Fibroblast of lung (primary cell): Measurements from ENCODE around the gene CACNA1S. TPM values are rescaled to one million over a fixed set of nuclear protein-coding genes. Genes with fewer than 3 reads are reported as not detected.

ENCODE experiments used
- DNase-seq, 2 donors: peaks; one replicate each; pipeline versions ENCODE4 v3.0.0 to v3.0.0-alpha.2; 2010; ENCODE audit warnings: low read depth in 2 of 2
- H2AFZ ChIP-seq: 2 replicates; pipeline ENCODE4 v1.5.1; 2012; ENCODE audit warnings: low read length, control low read depth, inconsistent platforms
- H3K27ac ChIP-seq: 2 replicates; pipeline ENCODE4 v1.5.1; 2011; ENCODE audit warnings: low read length, control low read depth; ENCODE audit not compliant: insufficient read depth
- H3K27me3 ChIP-seq: 2 replicates; pipeline ENCODE4 v1.5.1; 2011; ENCODE audit warnings: mild to moderate bottlenecking, low read length; ENCODE audit not compliant: control insufficient read depth, insufficient read depth
- H3K36me3 ChIP-seq: 2 replicates; pipeline ENCODE4 v1.5.1; 2011; ENCODE audit warnings: low read length; ENCODE audit not compliant: control insufficient read depth, insufficient read depth
- H3K4me1 ChIP-seq: 2 replicates; pipeline ENCODE4 v1.5.1; 2011; ENCODE audit warnings: low read length; ENCODE audit not compliant: control insufficient read depth, insufficient read depth; ENCODE audit errors: extremely low read depth
- H3K4me2 ChIP-seq: 2 replicates; pipeline ENCODE4 v1.5.1; 2011; ENCODE audit warnings: low read length, control low read depth; ENCODE audit not compliant: insufficient read depth; ENCODE audit errors: extremely low read depth
- H3K4me3 ChIP-seq, 4 experiments: fragments of 200-600 bp in 1 of 4; sonication (generic) in 1 of 4; replicated peaks in 1 of 4; 2 replicates each; pipeline ENCODE4 v1.5.1; 2011 to 2016; ENCODE audit warnings: low read length in 4 of 4, low read depth in 3 of 4, mild to moderate bottlenecking in 3 of 4, control low read depth in 2 of 4, inconsistent platforms in 1 of 4, mixed read lengths in 1 of 4; ENCODE audit not compliant: insufficient read depth in 1 of 4; ENCODE audit errors: control extremely low read depth in 1 of 4
- H3K79me2 ChIP-seq: 2 replicates; pipeline ENCODE4 v1.5.1; 2012; ENCODE audit warnings: mild to moderate bottlenecking, low read length, inconsistent platforms; ENCODE audit not compliant: control insufficient read depth, insufficient read depth
- H3K9ac ChIP-seq: 2 replicates; pipeline ENCODE4 v1.5.1; 2011; ENCODE audit warnings: mild to moderate bottlenecking, low read length, control low read depth; ENCODE audit not compliant: insufficient read depth
- H3K9me3 ChIP-seq: 2 replicates; pipeline ENCODE4 v1.5.1; 2012; ENCODE audit warnings: low read depth, low read length; ENCODE audit not compliant: control insufficient read depth, insufficient read depth
- H4K20me1 ChIP-seq: 2 replicates; pipeline ENCODE4 v1.5.1; 2011; ENCODE audit warnings: low read length; ENCODE audit not compliant: control insufficient read depth, insufficient read depth; ENCODE audit errors: extremely low read depth
- EZH2 ChIP-seq: IDR thresholded peaks from 2 replicates; pipeline ENCODE4 v1.5.1; 2012; ENCODE audit warnings: low read length, control low read depth, mild to moderate bottlenecking; ENCODE audit errors: missing control alignments
- polyA plus RNA-seq, 2 donors: library from polyadenylated mRNA; depleted of rRNA in 1 of 2; stranded (reverse) in 1 of 2; unstranded in 1 of 2; fragments of >200 nt; gene quantifications; 2 replicates each; pipeline ENCODE4 v1.2.1, GENCODE V29; 2011 to 2012; ENCODE audit warnings: missing spikeins in 1 of 2
- total RNA-seq: library from RNA; depleted of rRNA; stranded (reverse); fragments of >200 nt; gene quantifications from 2 replicates; pipeline ENCODE4 v1.2.1, GENCODE V29; 2014
- TF ChIP-seq, protein P1 (sequence below), 2 donors: IDR thresholded peaks in 1 of 2; conservative IDR thresholded peaks in 1 of 2; 1 replicate in 1 of 2; 2 replicates in 1 of 2; pipeline ENCODE4 v1.5.1; 2011 to 2012; ENCODE audit warnings: low read length in 2 of 2, control low read depth in 1 of 2, inconsistent platforms in 1 of 2, low read depth in 1 of 2, mild to moderate bottlenecking in 1 of 2

The CACNA1S gene
- total and polyA plus RNA-seq, 2 donors (not counting 1 experiment from before 2014, with no cell fraction given), result not detected

GRCh38 chr1:201069636-201070035 lies 42.6 kb downstream of the CACNA1S start:
- Histone ChIP-seq H4K20me1 (no peaks in the 10 kb centered on the region), H3K4me2 (no peak overlapping the region), H3K79me2 (no peaks in the 10 kb centered on the region)

GRCh38 chr1:201068976-201069375 lies 43.2 kb downstream of the CACNA1S start:
- Histone ChIP-seq H3K4me1 (no peaks in the 10 kb centered on the region), H3K4me3 (no peak overlapping the region), H3K79me2 (no peaks in the 10 kb centered on the region), H3K27me3 (peaks cover 17% of the 10 kb centered on the region), H3K9ac (no peak overlapping the region), H3K36me3 (no peaks in the 10 kb centered on the region), H3K9me3 (no peaks in the 10 kb centered on the region), H3K4me2 (no peak overlapping the region), H3K27ac (no peak overlapping the region), H2AFZ (no peak overlapping the region), H4K20me1 (no peaks in the 10 kb centered on the region)
- no peak for DNase-seq
- TF ChIP-seq EZH2, result no peak
- TF ChIP-seq, protein P1, sequence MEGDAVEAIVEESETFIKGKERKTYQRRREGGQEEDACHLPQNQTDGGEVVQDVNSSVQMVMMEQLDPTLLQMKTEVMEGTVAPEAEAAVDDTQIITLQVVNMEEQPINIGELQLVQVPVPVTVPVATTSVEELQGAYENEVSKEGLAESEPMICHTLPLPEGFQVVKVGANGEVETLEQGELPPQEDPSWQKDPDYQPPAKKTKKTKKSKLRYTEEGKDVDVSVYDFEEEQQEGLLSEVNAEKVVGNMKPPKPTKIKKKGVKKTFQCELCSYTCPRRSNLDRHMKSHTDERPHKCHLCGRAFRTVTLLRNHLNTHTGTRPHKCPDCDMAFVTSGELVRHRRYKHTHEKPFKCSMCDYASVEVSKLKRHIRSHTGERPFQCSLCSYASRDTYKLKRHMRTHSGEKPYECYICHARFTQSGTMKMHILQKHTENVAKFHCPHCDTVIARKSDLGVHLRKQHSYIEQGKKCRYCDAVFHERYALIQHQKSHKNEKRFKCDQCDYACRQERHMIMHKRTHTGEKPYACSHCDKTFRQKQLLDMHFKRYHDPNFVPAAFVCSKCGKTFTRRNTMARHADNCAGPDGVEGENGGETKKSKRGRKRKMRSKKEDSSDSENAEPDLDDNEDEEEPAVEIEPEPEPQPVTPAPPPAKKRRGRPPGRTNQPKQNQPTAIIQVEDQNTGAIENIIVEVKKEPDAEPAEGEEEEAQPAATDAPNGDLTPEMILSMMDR (conservative IDR thresholded peaks at IDR 0.05 in 1 of 2, IDR thresholded peaks at IDR 0.05 in 1 of 2; ENCODE audit: low read depth in 1 of 2, low read length in 2 of 2), result no peak

More at GRCh38 chr1:201069636-201070035, 42.6 kb downstream of the CACNA1S start:
- Histone ChIP-seq H3K27ac (no peak overlapping the region), H3K27me3 (peaks cover 20% of the 10 kb centered on the region), H3K9me3 (no peaks in the 10 kb centered on the region), H3K36me3 (no peaks in the 10 kb centered on the region), H2AFZ (no peak overlapping the region), H3K4me1 (no peaks in the 10 kb centered on the region), H3K4me3 (no peak overlapping the region), H3K9ac (no peak overlapping the region)
- TF ChIP-seq, protein P1 (conservative IDR thresholded peaks at IDR 0.05 in 1 of 2, IDR thresholded peaks at IDR 0.05 in 1 of 2; ENCODE audit: low read depth in 1 of 2, low read length in 2 of 2), result no peak
- DNase-seq, result no peak

- Histone ChIP-seq H3K36me3 (no peaks in the 10 kb centered on the region), H3K4me2 (no peak overlapping the region), H3K79me2 (no peaks in the 10 kb centered on the region), H3K9me3 (no peaks in the 10 kb centered on the region), H3K9ac (no peak overlapping the region), H3K27me3 (peaks cover 10% of the 10 kb centered on the region), H4K20me1 (no peaks in the 10 kb centered on the region), H3K27ac (no peak overlapping the region), H2AFZ (no peak overlapping the region), H3K4me3 (no peak overlapping the region), H3K4me1 (no peaks in the 10 kb centered on the region)
- TF ChIP-seq, protein P1 (conservative IDR thresholded peaks at IDR 0.05 in 1 of 2, IDR thresholded peaks at IDR 0.05 in 1 of 2; ENCODE audit: low read depth in 1 of 2, low read length in 2 of 2), result no peak
- no peak for TF ChIP-seq EZH2
- DNase-seq, result no peak
Observed at GRCh38 chr1:201066986-201067385, 45.2 kb downstream of the CACNA1S start.
